ENCODE data around the gene HOXD13. TPM values are rescaled to one million over a fixed set of nuclear protein-coding genes. Genes with fewer than 3 reads are reported as not detected.

Gene HOXD13
- total RNA-seq, 6 experiments from 2014 or later: 1.2 to 1.7 (median 1.5) TPM

- Mint-ChIP-seq H3K27ac (no peak overlapping the region), H3K4me3 (no peak overlapping the region), H3K4me1 (ENCODE audit: low read depth) (no peaks in the 10 kb centered on the region), H3K9me3 (peaks cover 3% of the 10 kb centered on the region), H3K27me3 (ENCODE audit: insufficient read depth) (peaks cover 9% of the 10 kb centered on the region), H3K36me3 (ENCODE audit: low read depth) (no peaks in the 10 kb centered on the region)
- TF ChIP-seq, protein P1, sequence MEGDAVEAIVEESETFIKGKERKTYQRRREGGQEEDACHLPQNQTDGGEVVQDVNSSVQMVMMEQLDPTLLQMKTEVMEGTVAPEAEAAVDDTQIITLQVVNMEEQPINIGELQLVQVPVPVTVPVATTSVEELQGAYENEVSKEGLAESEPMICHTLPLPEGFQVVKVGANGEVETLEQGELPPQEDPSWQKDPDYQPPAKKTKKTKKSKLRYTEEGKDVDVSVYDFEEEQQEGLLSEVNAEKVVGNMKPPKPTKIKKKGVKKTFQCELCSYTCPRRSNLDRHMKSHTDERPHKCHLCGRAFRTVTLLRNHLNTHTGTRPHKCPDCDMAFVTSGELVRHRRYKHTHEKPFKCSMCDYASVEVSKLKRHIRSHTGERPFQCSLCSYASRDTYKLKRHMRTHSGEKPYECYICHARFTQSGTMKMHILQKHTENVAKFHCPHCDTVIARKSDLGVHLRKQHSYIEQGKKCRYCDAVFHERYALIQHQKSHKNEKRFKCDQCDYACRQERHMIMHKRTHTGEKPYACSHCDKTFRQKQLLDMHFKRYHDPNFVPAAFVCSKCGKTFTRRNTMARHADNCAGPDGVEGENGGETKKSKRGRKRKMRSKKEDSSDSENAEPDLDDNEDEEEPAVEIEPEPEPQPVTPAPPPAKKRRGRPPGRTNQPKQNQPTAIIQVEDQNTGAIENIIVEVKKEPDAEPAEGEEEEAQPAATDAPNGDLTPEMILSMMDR (IDR thresholded peaks at IDR 0.05): no peak
- no peak for DNase-seq
Measured at GRCh38 chr2:176067589-176068418, 24.7 kb upstream of the HOXD13 start.

DNA sequence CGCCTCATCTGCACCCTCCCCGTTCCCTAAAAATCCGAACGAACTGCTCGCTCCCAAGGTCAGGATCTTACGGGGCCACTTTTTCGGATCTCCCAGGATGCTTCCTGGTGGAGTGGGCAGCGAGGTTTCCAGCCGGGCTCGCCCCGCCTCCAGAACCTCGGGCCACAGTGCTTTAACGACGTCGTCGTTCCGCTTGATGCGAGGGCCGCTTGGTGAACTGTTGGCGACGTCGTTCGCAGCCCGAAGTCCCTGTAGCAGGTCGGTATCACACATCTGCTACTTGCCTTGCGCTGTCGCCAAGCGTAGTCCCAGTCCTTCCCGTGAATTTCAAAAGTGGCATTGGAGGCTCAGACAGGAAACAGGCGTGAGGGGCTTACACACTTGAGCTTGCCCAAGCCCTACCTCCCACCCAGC lies 24.1 kb upstream of the HOXD13 start:
- no peak for DNase-seq
- Mint-ChIP-seq H3K36me3 (ENCODE audit: low read depth) (no peaks in the 10 kb centered on the region), H3K4me1 (ENCODE audit: low read depth) (no peaks in the 10 kb centered on the region), H3K9me3 (peaks cover 3% of the 10 kb centered on the region), H3K27ac (no peak overlapping the region), H3K27me3 (ENCODE audit: insufficient read depth) (peaks cover 14% of the 10 kb centered on the region), H3K4me3 (no peak overlapping the region)
- TF ChIP-seq, protein P1 (IDR thresholded peaks at IDR 0.05): no peak

GRCh38 chr2:176071330-176072291 lies 20.9 kb upstream of the HOXD13 start:
- no peak for DNase-seq
- Mint-ChIP-seq H3K36me3 (ENCODE audit: low read depth) (no peaks in the 10 kb centered on the region), H3K27ac (no peak overlapping the region), H3K4me3 (no peak overlapping the region), H3K4me1 (ENCODE audit: low read depth) (no peaks in the 10 kb centered on the region), H3K27me3 (ENCODE audit: insufficient read depth) (peaks cover 33% of the 10 kb centered on the region), H3K9me3 (peaks cover 3% of the 10 kb centered on the region)
- TF ChIP-seq, protein P1 (IDR thresholded peaks at IDR 0.05): no peak

DNA sequence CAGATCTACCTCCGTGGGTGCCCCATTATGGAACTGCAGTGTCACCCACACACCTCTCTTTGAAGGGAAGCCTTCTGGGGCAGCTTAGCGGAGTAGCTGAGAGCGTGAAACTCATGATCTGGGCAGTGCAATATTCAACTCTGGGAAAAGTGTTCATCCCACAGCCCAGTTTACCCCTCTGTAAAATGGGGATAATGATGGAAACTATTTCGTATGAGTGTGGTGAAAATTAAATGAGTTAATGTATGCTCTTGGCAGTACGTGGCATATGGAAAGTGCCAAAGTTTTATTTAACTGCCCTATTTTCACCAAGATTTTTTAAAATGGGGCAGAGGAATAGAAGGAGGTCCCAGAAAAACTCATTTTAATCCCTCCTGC lies 20.2 kb upstream of the HOXD13 start:
- Mint-ChIP-seq H3K36me3 (ENCODE audit: low read depth) (no peaks in the 10 kb centered on the region), H3K27me3 (ENCODE audit: insufficient read depth) (peaks cover 34% of the 10 kb centered on the region), H3K27ac (no peak overlapping the region), H3K4me1 (ENCODE audit: low read depth) (no peaks in the 10 kb centered on the region), H3K9me3 (peaks cover 3% of the 10 kb centered on the region), H3K4me3 (no peak overlapping the region)
- TF ChIP-seq, protein P1 (IDR thresholded peaks at IDR 0.05): no peak
- DNase-seq: no peak

DNA sequence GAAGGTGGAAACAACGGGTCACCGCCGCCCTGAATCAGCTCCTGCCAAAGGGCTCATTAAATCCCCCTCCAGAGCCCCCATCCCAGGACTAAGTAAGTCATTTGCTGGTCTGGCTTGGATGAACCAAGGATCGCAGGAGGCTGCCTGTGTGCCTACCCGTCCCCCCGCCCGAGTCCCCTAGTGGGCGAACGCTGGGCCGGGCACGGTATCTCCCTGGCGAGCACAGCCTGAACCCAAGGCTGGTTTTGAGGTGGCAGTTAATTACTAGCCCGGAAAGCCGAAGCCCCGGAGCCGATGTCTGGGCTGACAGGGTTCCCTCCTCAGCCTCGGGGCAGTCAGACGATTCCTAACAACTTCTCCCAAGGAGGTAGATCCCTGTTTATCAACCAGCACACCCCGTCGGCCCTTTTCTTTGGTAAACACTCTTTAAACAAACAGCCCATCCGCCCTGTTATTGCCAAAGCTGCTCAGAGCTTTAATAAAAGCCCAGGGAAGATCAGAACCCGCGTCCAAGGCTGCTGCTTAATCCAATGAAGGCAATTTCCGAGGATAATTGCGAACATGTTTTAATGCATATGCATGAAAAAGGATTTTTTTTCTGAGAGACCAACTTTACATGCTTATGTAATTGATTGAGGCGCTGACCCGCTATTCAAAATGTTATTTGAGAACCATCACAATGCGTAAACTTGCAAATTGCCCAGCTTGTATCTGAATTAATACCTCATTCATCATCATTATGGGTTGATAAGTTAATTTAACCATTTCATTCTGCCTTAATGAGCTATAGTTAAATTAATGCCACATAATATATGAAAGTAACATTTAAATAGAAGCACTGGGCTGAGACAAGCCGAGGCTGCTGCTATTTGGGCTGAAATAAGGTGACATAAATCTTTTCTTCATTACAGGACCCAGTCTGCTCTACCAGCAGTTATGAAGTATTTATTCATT lies 19.3 kb upstream of the HOXD13 start:
- Mint-ChIP-seq H3K36me3 (ENCODE audit: low read depth) (no peaks in the 10 kb centered on the region), H3K27me3 (ENCODE audit: insufficient read depth) (peaks cover 35% of the 10 kb centered on the region), H3K27ac (no peak overlapping the region), H3K4me3 (no peak overlapping the region), H3K4me1 (ENCODE audit: low read depth) (no peaks in the 10 kb centered on the region), H3K9me3 (no peaks in the 10 kb centered on the region; the same call in 1 of the 2 replicates)
- DNase-seq: no peak
- TF ChIP-seq, protein P1 (IDR thresholded peaks at IDR 0.05): no peak
